UCSD-AML1 (cell line): Measurements from ENCODE around the gene FOXB1.

Experiments
- DNase-seq: peaks from one replicate; lab custom pipeline; 2025; ENCODE audit not compliant: unreplicated experiment; lab: John Stamatoyannopoulos, UW

FOXB1 gene

GRCh38 chr15:60017538-60018520 lies 13.7 kb downstream of the FOXB1 start:
- no peak for DNase-seq

- DNase-seq, result no peak
Observed at GRCh38 chr15:60020736-60021135, 16.6 kb downstream of the FOXB1 start.

GRCh38 chr15:60021589-60022378 lies 17.7 kb downstream of the FOXB1 start:
- DNase-seq, result no peak

GRCh38 chr15:60022379-60022741 lies 18.2 kb downstream of the FOXB1 start:
- DNase-seq, result no peak

- DNase-seq, result no peak
Observed at GRCh38 chr15:60026555-60026954, 22.4 kb downstream of the FOXB1 start.

GRCh38 chr15:60035344-60035743 lies 31.2 kb downstream of the FOXB1 start:
- no peak for DNase-seq

GRCh38 chr15:60039316-60039715 lies 35.2 kb downstream of the FOXB1 start:
- DNase-seq, result no peak

- DNase-seq, result no peak
Observed at GRCh38 chr15:60043744-60044435, 39.8 kb downstream of the FOXB1 start.

- DNase-seq, result no peak
Observed at GRCh38 chr15:60044636-60045270, 40.6 kb downstream of the FOXB1 start.

GRCh38 chr15:60047701-60048100 lies 43.6 kb downstream of the FOXB1 start:
- no peak for DNase-seq

- DNase-seq, result no peak
Observed at GRCh38 chr15:60049948-60050347, 45.8 kb downstream of the FOXB1 start.

- no peak for DNase-seq
Observed at GRCh38 chr15:60052796-60053195, 48.7 kb downstream of the FOXB1 start.

- DNase-seq, result no peak
Observed at GRCh38 chr15:60054472-60054871, 50.4 kb downstream of the FOXB1 start.
